Parathyroid adenoma (tissue), 2 donors: Measurements from ENCODE around the gene PPIL4.
"Not testable (repeated sequence)": the region's sequence is repeated elsewhere in the genome, so short reads cannot be mapped to it uniquely, and the experiment has no call there.

ENCODE experiments used
- H2AFZ ChIP-seq: fragments of 300-600 bp; sonication (generic); one replicate; pipeline ENCODE4 v1.7.0; 2017; ENCODE audit warnings: antibody characterized with exemption, mild to moderate bottlenecking
- H3K27ac ChIP-seq: fragments of 300-600 bp; sonication (generic); one replicate; pipeline ENCODE4 v1.7.0; 2017
- H3K27me3 ChIP-seq: fragments of 300-600 bp; sonication (generic); one replicate; pipeline ENCODE4 v1.7.0; 2017; ENCODE audit warnings: low read length; ENCODE audit not compliant: control insufficient read depth, insufficient read depth
- H3K36me3 ChIP-seq: fragments of 300-600 bp; sonication (generic); one replicate; pipeline ENCODE4 v1.7.0; 2017; ENCODE audit warnings: low read length; ENCODE audit not compliant: control insufficient read depth, insufficient read depth
- H3K4me1 ChIP-seq: fragments of 300-600 bp; sonication (generic); one replicate; pipeline ENCODE4 v1.7.0; 2017; ENCODE audit warnings: control low read depth
- H3K4me2 ChIP-seq: fragments of 300-600 bp; sonication (generic); one replicate; pipeline ENCODE4 v1.7.0; 2017; ENCODE audit warnings: low read length
- H3K4me3 ChIP-seq: fragments of 300-600 bp; sonication (generic); one replicate; pipeline ENCODE4 v1.7.0; 2017; ENCODE audit warnings: low read depth, low read length
- H3K79me2 ChIP-seq: fragments of 300-600 bp; sonication (generic); one replicate; pipeline ENCODE4 v1.7.0; 2017; ENCODE audit warnings: control low read depth
- H3K9ac ChIP-seq: fragments of 300-600 bp; sonication (generic); one replicate; pipeline ENCODE4 v1.7.0; 2017; ENCODE audit warnings: mild to moderate bottlenecking
- H3K9me3 ChIP-seq: fragments of 300-600 bp; sonication (generic); one replicate; pipeline ENCODE4 v1.7.0; 2017; ENCODE audit warnings: low read length; ENCODE audit not compliant: control insufficient read depth
- CTCF ChIP-seq: fragments of 300-600 bp; sonication (generic); IDR thresholded peaks from one replicate; pipeline ENCODE4 v1.7.0; 2017; ENCODE audit warnings: antibody characterized with exemption, mild to moderate bottlenecking
- donor health status: primary hyperparathyroidism.

The PPIL4 gene

GRCh38 chr6:149463781-149464180 is 82.1 kb downstream of the PPIL4 start:
- Histone ChIP-seq H3K27me3 (no peaks in the 10 kb centered on the region), H3K9me3 (no peaks in the 10 kb centered on the region), H3K4me1 (peaks cover 5% of the 10 kb centered on the region), H3K79me2 (no peaks in the 10 kb centered on the region), H3K9ac (no peak overlapping the region), H2AFZ (no peak overlapping the region), H3K27ac (no peak overlapping the region), H3K4me3 (no peak overlapping the region), H3K4me2 (no peak overlapping the region), H3K36me3 (no peaks in the 10 kb centered on the region)
- no peak for TF ChIP-seq CTCF

GRCh38 chr6:149462712-149463111 is 83.1 kb downstream of the PPIL4 start:
- H3K36me3 ChIP-seq, H3K27ac ChIP-seq, H3K9ac ChIP-seq, H3K79me2 ChIP-seq, H3K27me3 ChIP-seq, H3K4me1 ChIP-seq, H3K4me2 ChIP-seq, H3K9me3 ChIP-seq, H2AFZ ChIP-seq, H3K4me3 ChIP-seq: not testable (repeated sequence)

- Histone ChIP-seq H3K9me3 (no peaks in the 10 kb centered on the region), H3K27ac (no peak overlapping the region)
- no peak for TF ChIP-seq CTCF
Measured at GRCh38 chr6:149461670-149462069, 84.2 kb downstream of the PPIL4 start.

GRCh38 chr6:149460249-149460648 is 85.6 kb downstream of the PPIL4 start:
- H3K4me1 ChIP-seq, H3K9me3 ChIP-seq, H2AFZ ChIP-seq, H3K27me3 ChIP-seq, H3K79me2 ChIP-seq, H3K4me3 ChIP-seq, H3K27ac ChIP-seq, H3K36me3 ChIP-seq, H3K4me2 ChIP-seq, H3K9ac ChIP-seq: not testable (repeated sequence)

More at GRCh38 chr6:149461670-149462069, 84.2 kb downstream of the PPIL4 start:
- Histone ChIP-seq H3K9ac (no peak overlapping the region), H2AFZ (no peak overlapping the region), H3K79me2 (no peaks in the 10 kb centered on the region), H3K36me3 (no peaks in the 10 kb centered on the region), H3K4me1 (no peaks in the 10 kb centered on the region), H3K27me3 (no peaks in the 10 kb centered on the region), H3K4me3 (no peak overlapping the region), H3K4me2 (no peak overlapping the region)

- H3K9ac ChIP-seq = no peak overlapping the region
- H3K79me2 ChIP-seq = no peaks in the 10 kb centered on the region
- no peaks in the 10 kb centered on the region for H3K9me3 ChIP-seq
- no peaks in the 10 kb centered on the region for H3K36me3 ChIP-seq
- H3K4me2 ChIP-seq = no peak overlapping the region
- H3K4me1 ChIP-seq = peaks cover 4% of the 10 kb centered on the region
- H2AFZ ChIP-seq = no peak overlapping the region
- no peak overlapping the region for H3K4me3 ChIP-seq
- H3K27me3 ChIP-seq = no peaks in the 10 kb centered on the region
- TF ChIP-seq CTCF = no peak
- H3K27ac ChIP-seq = no peak overlapping the region
Measured at GRCh38 chr6:149459761-149460160, 86.1 kb downstream of the PPIL4 start.

GRCh38 chr6:149458806-149459205 is 87.0 kb downstream of the PPIL4 start:
- Histone ChIP-seq H2AFZ (no peak overlapping the region), H3K4me3 (no peak overlapping the region), H3K27ac (no peak overlapping the region), H3K9me3 (no peaks in the 10 kb centered on the region), H3K79me2 (no peaks in the 10 kb centered on the region), H3K36me3 (no peaks in the 10 kb centered on the region), H3K4me2 (no peak overlapping the region), H3K27me3 (no peaks in the 10 kb centered on the region), H3K9ac (no peak overlapping the region), H3K4me1 (peaks cover 13% of the 10 kb centered on the region)
- no peak for TF ChIP-seq CTCF
